HG02798 (cell line): ENCODE results near the gene PHLPP1.

Experiments
- ATAC-seq: cut with Tn5 transposase; IDR thresholded peaks from one replicate; pipeline ENCODE4 v1.9.1; 2021; ENCODE audit warnings: mild to moderate bottlenecking; ENCODE audit not compliant: unreplicated experiment, poor library complexity

The PHLPP1 gene

DNA sequence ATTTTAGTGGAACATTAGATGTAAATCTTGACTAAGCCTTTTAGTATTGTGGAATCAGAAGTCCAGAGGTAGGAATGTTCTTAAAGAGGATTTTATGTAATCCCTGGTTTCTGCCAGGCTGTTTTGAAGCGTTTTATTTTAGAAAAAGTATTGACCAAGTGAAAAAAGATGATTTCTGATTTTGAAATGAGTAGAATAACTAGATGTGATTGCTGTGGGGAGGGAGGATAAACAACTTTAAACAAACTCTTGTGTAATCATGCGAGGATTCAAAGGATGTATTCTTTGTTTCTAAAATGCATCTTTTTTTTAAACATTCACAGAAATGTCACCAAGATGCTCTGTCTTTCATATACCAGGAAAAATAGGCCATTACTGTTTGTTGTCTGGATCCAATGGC, 53.9 kb downstream of the PHLPP1 start:
- ATAC-seq: no peak

DNA sequence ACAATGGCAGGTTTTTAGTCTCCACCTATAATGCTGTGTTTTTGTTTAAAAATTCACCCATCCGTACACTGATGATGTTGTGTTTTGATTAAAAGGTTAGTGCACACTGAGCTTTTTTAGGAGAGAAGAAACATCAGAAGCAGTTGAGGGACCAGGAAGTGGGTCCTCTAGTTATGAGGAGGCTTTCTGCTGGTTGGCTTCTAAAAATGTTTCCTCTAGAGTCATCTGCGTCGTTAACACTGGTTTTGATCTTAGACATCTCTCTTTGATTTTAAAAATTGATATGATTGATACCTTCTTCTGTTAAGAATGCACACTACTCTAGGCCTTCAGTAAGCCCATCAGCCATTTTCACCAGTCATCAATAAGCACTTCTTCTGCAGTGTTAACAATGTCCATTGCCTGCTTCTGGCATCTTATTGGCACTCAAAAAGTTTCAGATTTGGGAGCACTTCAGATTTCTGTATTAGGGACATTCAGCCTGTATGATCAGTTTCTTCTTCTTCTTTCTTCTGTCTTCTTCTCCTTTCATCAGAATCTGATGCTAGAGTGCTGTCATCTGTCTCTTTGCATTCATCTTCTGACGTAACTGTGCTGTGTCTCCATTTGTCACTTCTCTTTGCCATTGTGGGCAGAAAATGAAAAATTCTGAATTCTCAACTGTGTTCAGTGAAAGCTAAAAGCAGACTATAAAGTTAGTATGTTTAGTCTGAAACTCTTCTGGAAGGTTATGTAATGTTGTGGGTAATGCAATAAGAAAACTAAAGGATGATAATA, 56.3 kb downstream of the PHLPP1 start:
- ATAC-seq: no peak

DNA sequence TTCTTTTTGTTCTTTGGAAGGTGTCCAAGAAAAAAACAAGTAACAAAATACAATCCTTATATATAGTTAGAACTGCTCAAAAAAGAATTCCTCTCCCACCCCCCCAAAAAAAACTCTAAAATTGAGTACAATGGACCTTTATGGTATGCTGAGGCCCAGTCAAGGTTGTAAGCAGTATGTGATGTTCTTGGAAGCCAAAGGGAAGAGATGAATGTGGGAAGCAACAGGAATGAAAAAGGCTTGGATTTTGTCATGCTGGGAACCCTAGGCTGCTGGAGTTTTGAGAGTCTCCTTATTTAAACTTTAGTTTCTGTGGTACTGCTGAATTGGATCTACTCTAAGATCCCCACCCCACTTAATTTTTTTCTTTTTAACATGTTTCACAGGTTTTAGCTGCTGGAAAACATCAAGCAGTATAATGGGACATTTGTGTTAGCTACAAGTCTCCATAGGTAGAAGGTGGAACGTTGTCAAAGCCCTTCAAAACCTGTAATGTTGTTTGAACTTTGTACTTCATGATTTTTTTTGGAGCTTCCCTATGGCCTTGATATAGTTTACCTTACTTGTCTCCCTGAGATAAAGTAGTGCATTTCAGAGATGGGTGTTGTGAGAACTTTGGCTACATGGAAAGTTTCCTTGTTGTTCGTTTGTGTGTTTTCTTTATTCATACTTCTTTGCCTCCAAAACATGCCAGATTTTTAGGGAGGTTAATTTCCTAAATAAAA, 57.7 kb downstream of the PHLPP1 start:
- no peak for ATAC-seq

DNA sequence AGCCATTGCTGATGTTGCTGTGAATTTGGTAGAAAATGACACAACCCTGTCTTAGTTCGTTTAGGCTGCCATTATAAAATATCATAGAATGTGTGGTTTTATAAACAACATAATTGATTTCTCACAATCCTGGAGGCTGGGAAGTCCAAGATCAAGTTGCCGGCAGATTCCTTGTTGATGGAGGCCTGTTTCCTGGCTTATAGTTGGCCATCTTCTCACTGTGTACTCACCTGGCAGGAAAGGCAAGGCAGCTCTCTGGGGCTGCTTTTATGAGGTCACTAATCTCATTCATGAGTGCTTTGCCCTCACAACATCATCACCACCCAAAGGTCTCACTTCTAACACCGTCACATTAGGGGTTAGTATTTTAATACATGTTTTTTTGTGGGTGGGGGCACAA, 58.4 kb downstream of the PHLPP1 start:
- no peak for ATAC-seq

DNA sequence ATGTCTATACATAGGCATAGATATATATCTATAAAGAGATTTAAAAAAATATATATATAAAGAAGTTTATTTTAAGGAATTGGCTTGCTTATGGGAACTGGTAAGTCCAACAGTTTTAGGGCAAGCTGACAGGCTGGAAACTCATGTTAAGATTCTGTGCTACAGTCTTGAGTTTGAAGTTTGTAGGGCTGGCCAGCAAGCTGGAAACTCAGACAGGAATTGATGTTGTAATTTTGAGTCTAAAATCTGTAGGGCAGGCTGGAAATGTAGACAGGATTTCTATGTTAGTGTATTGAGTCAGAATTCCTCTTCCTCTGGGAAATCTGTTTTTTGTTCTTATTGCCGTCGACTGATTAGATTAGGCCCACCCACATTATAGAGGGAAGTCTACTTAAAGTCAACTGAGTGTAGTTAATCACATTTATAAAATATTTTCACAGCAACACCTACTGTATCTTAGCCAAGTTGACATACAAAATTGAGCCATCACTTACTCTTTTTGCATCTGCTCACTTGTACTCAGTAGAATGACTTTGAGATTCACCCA, 60.8 kb downstream of the PHLPP1 start:
- ATAC-seq: no peak

DNA sequence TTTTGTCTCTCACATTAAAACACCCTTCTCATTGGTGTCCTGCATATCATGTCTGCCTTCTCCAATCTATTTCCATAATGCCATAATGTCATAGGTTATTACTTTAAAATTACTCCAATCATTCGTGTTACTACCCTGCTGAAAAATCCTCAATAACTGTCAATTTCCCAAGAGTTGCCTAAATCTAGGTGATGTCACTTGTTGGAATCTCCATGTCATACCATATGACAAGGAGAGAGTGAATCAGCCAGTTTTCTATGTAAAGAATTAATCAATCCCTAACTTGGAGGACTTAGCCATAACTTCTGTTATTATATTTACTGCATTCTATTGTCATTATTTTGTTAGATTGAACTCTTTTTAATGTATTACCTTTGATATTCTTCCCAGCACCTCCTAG, 62.5 kb downstream of the PHLPP1 start:
- no peak for ATAC-seq

DNA sequence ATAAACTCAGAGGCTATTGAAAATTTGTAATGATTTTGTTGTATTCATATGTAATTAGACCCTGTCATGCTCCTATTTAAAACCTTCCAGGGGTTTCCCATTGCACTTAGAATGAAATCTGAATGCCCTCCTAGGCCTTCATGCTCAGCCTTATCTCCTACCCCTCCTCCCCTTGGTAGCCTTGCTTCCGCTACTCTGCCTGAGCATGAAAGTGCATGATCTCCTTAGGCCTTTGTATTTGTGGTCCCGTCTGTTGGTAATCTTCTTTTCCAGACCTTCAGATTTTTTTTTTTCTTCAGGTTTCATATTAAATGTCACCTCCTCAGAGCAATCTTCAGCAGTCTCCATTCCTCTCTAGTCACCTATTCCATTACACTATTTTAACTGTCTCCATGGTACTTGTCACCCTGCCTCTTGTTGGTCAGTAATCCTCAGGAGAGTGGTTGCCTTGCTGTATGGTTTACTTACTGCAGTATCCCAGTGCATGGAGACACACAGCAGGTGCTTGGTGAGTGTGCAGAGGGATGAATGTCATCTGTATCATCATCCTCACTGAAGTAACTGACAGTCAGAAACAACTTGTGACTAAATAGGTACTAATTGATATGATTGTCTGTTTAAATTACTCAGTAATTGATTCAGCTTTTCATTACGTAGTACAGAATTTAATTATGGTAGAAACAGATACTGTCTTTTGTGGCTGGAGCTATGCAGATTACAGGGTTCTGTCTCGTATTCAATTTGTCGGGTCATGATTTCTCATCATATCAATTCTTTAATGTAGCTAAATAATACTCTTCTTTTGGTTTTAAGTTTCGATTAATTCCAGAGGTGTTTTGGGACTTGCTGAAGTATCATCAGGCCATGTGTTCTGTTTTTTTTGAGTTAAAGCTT, 63.9 kb downstream of the PHLPP1 start:
- ATAC-seq: no peak

DNA sequence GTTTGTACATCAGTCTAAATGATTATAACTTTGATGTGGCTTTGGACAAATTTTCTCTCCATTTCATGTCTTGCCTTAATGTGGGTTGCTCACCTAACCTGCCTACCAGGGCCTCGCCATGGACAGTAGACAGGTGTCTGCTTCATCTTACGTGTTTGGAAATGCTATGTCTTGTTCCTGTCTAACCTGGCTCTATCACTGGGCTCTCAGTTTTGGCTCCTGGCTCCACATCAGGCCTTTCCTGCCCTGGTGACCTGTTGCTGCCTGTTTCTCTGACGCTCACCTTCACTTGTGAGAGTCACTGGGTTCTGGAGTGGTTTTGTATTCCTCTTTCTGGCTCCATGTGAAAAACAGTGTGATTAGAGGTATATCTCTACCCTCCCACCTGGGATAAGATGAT, 65.9 kb downstream of the PHLPP1 start:
- ATAC-seq: no peak

DNA sequence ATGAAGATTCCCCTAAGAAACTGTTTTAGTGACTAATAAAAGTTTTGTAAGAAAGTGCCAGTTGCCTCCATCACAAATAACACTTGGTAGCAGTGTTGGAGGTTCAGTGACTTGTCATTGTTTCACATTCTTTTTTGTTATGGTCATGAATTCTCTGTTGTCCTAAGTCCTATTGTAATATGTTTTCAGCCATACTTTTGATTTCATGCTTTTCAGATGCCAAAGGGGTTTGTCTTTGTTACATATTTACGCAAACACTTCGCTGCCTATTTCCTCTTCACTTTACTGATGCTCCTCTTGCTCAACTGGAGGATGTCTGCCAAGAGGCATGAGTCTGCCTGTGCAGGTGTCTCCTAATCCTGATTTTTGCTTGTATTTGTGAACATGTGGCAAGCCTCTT, 66.6 kb downstream of the PHLPP1 start:
- no peak for ATAC-seq

DNA sequence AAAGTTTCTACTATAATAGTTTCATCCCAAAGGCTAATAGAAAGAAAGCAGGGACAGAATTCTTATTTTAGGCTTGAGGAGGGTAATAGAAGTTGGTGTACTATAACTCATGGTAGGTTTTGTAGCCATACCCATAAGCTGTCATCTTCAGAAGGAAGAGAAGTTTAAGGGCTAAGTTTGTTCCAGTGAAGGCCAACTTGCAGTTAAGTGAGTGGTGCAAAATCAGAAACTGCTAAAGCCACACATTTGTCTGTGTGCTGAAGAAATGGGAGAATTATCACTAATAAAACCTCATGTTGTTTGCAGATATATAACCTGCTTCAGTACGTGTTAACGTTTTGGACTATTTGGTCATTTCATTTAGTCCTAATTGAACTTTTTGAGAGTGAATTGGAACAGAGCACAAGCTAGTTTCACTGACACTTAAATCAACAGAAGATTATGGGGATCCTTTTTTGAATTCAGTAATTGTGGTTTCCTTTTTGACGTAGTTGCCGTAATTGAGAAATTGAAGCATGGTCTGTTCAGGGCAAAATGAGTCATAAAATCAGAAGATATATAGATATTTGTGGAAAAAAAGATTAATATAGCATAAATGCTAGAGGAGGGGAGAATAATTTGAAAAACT, 69.1 kb downstream of the PHLPP1 start:
- peak; percentile 53 for ATAC-seq

DNA sequence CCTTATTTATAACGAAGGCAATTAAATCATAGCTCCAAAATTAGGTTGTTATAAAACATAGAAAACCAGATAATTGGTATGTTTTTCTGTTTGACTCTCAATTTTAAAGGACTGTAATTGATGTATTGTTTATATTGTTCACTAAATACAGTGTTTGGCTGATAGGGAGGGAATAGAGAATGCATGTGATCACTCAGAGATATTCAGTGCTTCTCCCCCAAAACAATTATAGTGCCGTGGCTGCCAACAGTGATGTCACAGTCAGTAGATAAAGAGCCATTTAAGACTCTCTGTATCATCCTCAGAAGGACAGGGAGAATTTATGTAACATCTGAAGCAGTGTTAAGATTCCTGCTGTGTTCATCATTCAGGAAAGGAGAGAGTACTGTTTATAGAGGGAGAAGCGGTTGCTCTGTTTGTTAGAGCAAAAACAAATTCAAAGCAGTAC, 69.6 kb downstream of the PHLPP1 start:
- no peak for ATAC-seq

DNA sequence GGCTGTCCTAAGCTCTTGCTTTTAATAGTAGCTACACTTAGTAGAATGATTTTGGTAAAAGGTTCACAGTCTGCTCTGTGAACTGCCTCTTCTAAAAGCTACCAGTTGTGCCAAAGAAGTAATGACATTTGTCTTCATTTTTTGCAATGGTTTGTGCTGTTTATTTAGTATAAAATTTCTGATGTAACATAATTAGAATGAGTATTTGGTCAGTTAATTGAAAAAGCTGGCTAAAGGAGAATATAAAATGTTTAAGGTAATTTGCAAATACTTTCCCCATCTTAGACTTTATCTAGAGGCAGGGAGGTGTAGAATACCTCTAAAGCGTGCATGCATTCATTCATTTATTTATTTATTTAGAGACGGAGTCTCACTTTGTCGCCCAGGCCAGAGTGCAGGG, 71.3 kb downstream of the PHLPP1 start:
- ATAC-seq: no peak

DNA sequence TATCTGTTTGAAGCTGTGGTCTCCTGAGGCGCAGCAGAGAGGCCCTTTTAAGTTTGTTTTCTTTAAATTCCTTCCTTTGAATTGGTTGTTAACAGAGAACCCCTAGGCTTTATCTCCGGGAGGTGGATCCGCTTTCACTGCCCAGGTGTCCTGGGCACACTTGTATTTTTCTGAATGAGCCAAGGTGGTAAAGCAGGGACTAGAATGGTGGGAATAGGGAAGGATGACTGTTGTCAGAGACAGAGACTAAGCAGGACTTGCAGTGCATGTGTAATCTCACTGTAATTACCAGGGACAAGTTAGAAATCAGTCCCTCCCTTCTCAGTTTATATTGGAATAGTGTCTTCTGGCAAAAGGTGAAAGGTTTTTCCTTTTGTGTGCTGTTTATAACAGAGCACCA, 72.8 kb downstream of the PHLPP1 start:
- no peak for ATAC-seq

DNA sequence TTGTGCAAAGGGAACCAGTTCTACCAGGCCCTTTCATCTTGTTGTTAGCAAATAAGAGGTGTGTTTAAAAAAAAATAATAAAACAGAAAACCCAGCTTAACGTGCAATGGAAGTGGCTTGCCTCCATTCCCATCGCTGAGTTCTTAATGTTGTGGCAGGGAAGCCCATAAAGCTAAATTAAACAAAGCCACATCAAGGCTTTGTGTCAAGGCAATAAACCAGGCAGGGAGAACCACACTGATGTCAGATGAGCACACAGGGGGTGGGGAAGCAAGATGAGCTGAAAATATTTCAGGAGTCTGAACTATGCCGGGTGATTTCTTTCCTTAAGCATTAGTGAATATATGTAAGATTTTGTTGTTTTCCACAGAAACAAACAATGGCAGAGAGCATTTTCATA, 73.5 kb downstream of the PHLPP1 start:
- no peak for ATAC-seq

DNA sequence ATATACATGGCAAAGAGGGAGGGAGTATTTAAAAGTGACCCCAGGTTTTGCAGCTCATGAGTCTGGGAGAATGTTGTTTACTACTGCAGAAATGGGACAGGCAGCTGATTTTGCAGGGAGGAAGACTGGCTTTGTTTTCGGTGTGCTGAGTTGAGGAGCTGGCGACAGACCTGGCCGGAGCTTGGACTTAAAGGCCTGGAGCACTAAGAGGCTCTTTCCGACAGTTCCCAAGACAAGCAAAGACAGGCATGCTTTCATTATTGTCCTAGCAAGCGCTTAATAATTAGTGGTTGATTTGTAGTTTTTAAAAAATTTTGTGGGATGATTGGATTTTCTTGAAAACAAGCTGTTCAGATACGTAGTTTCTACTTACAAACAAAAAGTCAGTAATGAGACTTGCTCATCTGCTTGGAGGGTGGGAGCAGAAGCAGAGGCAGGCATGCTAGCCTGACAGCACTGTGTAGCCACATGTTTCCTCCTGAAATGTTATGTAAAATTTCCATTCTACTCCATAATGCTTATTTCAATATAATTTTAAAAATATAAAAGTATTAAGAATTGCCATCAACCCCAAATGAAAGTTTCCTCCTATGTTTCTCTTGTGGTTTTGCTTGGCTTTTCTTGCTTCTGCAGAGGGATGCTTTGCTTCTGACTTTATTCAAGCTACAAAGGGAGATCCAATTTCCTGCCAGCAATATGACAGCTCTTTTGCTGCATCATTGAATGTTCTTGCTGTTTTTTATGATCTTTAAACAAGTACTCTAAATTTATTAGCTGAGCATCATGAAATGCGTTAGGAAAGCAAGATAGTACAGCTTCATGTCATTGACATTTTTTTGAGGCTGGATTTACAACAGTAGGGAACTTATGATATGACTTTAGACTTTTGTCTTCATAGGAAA, 75.8 kb downstream of the PHLPP1 start:
- ATAC-seq: no peak

DNA sequence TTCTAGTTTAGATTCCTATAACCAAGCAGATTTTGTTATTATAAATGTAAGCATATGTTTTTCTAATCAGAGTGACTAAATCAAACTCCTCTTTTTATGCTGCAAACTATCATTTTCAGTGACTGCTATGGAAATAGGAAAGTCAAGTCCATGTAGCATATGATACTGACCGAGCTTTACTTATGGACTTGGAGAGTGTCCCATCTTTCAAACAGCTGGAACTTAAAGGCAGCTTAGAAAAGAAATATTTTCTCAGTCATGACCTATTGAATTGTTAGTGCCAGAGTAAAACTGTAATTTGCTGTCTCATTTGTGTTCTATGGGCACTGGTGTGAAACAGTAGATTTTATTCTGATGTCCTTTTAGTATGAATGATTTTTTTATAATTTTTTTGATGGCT, 76.7 kb downstream of the PHLPP1 start:
- ATAC-seq: no peak

DNA sequence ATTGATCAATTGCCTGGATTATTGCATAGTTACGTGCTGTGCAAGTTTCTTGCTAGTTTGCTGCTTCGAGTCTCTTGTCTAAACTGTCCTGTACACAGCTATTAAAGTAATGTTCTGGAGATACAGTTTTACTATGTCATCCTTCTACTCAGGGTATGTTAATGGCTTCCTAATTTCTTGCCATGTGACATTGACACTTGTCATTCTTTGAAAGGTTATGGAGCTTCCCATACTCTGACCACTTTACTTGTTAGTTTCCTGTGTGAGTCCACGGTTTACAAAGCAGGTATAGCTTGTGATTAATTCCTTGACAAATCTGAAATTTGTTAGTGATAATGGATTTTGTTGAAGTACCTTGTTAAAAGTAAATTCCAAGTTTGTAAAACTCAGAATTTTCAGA, 80.5 kb downstream of the PHLPP1 start:
- ATAC-seq: no peak

DNA sequence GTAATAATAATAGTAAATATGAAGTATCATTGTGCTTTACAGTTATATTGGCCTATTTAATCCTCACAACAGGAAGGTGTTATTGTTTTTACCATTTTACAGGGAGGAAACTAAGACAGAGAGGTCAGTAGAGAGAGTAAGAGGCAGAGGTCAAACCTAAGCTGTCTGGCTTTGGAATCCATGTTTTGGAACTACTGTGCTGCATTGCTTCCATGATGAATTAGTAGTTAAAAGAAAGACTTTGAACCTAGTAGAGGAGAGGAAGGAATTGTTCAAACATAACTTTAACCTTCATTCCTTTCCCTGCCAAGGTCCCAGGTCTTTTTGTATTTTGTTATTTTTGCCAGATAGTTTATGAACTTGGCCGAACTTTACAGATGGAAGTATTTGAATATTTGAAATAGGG, 80.9 kb downstream of the PHLPP1 start:
- ATAC-seq: no peak

DNA sequence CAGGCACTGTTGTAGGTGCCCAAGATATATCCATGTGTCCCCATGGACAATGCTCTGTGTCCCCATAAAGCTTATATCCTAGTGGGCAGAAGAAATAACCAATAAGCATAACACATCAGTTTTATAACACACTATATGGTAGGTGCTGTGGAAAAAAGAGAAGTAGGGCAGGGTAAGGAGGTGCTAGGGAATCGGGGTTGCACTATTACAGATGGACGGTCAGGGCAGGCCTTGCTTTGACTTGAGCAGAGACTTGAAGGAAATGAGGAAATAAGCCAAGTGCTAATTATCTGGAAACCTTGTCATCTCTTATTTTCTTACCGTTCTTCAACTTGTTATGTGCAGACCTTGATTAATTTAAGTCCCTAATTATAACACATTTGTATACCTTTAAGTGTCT, 82.0 kb downstream of the PHLPP1 start:
- ATAC-seq: no peak
